ENCODE results near the gene S100A7.

S100A7 gene

GRCh38 chr1:153460551-153460950 lies at the start of gene S100A7:
Gene S100A7 (minus strand): TSS chr1:153460651. CDS start chr1:153459013, 1,638 bp downstream.
- in situ Hi-C loops (cut with MboI; ENCODE audit: low sequenced_read_pairs), result no loop called here

- in situ Hi-C loops (cut with MboI; ENCODE audit: low sequenced_read_pairs), result loop anchor here (10.0 to 25.0 kb wide), 2 partner anchors 165 to 227 kb away; partner anchors contain the start of genes INTS3 and PGLYRP4
These were observed 49.4 kb upstream of the S100A7 start for GRCh38 chr1:153509729-153510354.

- in situ Hi-C loops (cut with MboI; ENCODE audit: low sequenced_read_pairs), result loop anchor here (10.0 to 25.0 kb wide), 2 partner anchors 164 to 228 kb away; partner anchors contain the start of genes INTS3 and PGLYRP4
These were observed 48.6 kb upstream of the S100A7 start for GRCh38 chr1:153509036-153509435.

- in situ Hi-C loops (cut with MboI; ENCODE audit: low sequenced_read_pairs), result loop anchor here (10.0 to 25.0 kb wide), 2 partner anchors 163 to 229 kb away; partner anchors contain the start of genes INTS3 and PGLYRP4
These were observed 47.6 kb upstream of the S100A7 start for GRCh38 chr1:153507926-153508583.

GRCh38 chr1:153506831-153507413 lies 46.5 kb upstream of the S100A7 start:
- in situ Hi-C loops (cut with MboI; ENCODE audit: low sequenced_read_pairs), result loop anchor here (10.0 to 25.0 kb wide), 2 partner anchors 162 to 230 kb away; partner anchors contain the start of genes INTS3 and PGLYRP4

- in situ Hi-C loops (cut with MboI; ENCODE audit: low sequenced_read_pairs), result loop anchor here (10.0 to 25.0 kb wide), 2 partner anchors 162 to 231 kb away; partner anchors contain the start of genes INTS3 and PGLYRP4
These were observed 45.9 kb upstream of the S100A7 start for GRCh38 chr1:153506386-153506785.

GRCh38 chr1:153505576-153505975 lies 45.1 kb upstream of the S100A7 start:
- in situ Hi-C loops (cut with MboI; ENCODE audit: low sequenced_read_pairs), result loop anchor here (10.0 to 25.0 kb wide), 2 partner anchors 161 to 232 kb away; partner anchors contain the start of genes INTS3 and PGLYRP4

GRCh38 chr1:153503766-153504165 lies 43.3 kb upstream of the S100A7 start:
- in situ Hi-C loops (cut with MboI; ENCODE audit: low sequenced_read_pairs), result loop anchor here (10.0 to 25.0 kb wide), 2 partner anchors 159 to 234 kb away; partner anchors contain the start of genes INTS3 and PGLYRP4

GRCh38 chr1:153498746-153499145 lies 38.3 kb upstream of the S100A7 start:
- in situ Hi-C loops (cut with MboI; ENCODE audit: low sequenced_read_pairs), result no loop called here

- in situ Hi-C loops (cut with MboI; ENCODE audit: low sequenced_read_pairs), result no loop called here
These were observed 35.1 kb upstream of the S100A7 start for GRCh38 chr1:153495536-153495935.

GRCh38 chr1:153494976-153495535 lies 34.6 kb upstream of the S100A7 start:
- in situ Hi-C loops (cut with MboI; ENCODE audit: low sequenced_read_pairs), result no loop called here

GRCh38 chr1:153493343-153493960 lies 33.0 kb upstream of the S100A7 start:
- in situ Hi-C loops (cut with MboI; ENCODE audit: low sequenced_read_pairs), result no loop called here

- in situ Hi-C loops (cut with MboI; ENCODE audit: low sequenced_read_pairs), result no loop called here
These were observed 30.0 kb upstream of the S100A7 start for GRCh38 chr1:153490272-153491051.

- in situ Hi-C loops (cut with MboI; ENCODE audit: low sequenced_read_pairs), result no loop called here
These were observed 28.3 kb upstream of the S100A7 start for GRCh38 chr1:153488731-153489130.

- in situ Hi-C loops (cut with MboI; ENCODE audit: low sequenced_read_pairs), result no loop called here
These were observed 27.3 kb upstream of the S100A7 start for GRCh38 chr1:153487707-153488106.

GRCh38 chr1:153485863-153486262 lies 25.4 kb upstream of the S100A7 start:
- in situ Hi-C loops (cut with MboI; ENCODE audit: low sequenced_read_pairs), result no loop called here

GRCh38 chr1:153483776-153484175 lies 23.3 kb upstream of the S100A7 start:
- in situ Hi-C loops (cut with MboI; ENCODE audit: low sequenced_read_pairs), result no loop called here

GRCh38 chr1:153481124-153481523 lies 20.7 kb upstream of the S100A7 start:
- in situ Hi-C loops (cut with MboI; ENCODE audit: low sequenced_read_pairs), result no loop called here

- in situ Hi-C loops (cut with MboI; ENCODE audit: low sequenced_read_pairs), result no loop called here
These were observed 18.5 kb upstream of the S100A7 start for GRCh38 chr1:153478692-153479618.
